SK-N-SH (cell line): ENCODE data around the gene ELP4.

Experiments used
- CHD2 ChIP-seq: fragments of 150-350 bp; IDR thresholded peaks from 2 replicates; pipeline ENCODE4 v1.6.1; 2018; ENCODE audit warnings: low read length; ENCODE audit not compliant: partially characterized antibody
- CTCF ChIP-seq: fragments of 200-600 bp; sonication (generic); IDR thresholded peaks from 2 replicates; pipeline ENCODE4 v1.6.1; 2017; ENCODE audit warnings: antibody characterized with exemption, mild to moderate bottlenecking, moderate library complexity
- EP300 ChIP-seq, 2 experiments: IDR thresholded peaks; 2 replicates each; pipeline versions ENCODE4 v1.4.0 to v1.6.1; 2012; ENCODE audit warnings: borderline replicate concordance in 1 of 2, low read depth in 1 of 2, low read length in 1 of 2
- JUND ChIP-seq: IDR thresholded peaks from 2 replicates; pipeline ENCODE4 v1.4.0; 2012
- RAD21 ChIP-seq: IDR thresholded peaks from 2 replicates; pipeline ENCODE4 v1.6.1; 2012; ENCODE audit warnings: mild to moderate bottlenecking, low read length
- SIN3A ChIP-seq: IDR thresholded peaks from 2 replicates; pipeline ENCODE4 v1.6.1; 2012; ENCODE audit warnings: low read depth, mild to moderate bottlenecking, low read length, moderate library complexity, borderline replicate concordance
- USF2 ChIP-seq: fragments of 150-350 bp; IDR thresholded peaks from 2 replicates; pipeline ENCODE4 v1.6.1; 2017; ENCODE audit warnings: antibody characterized with exemption, low read length, low read depth, borderline replicate concordance

- TF ChIP-seq CTCF: no peak
- no peak for TF ChIP-seq SIN3A
- TF ChIP-seq CHD2: no peak
- TF ChIP-seq JUND: no peak
- TF ChIP-seq USF2: no peak
- TF ChIP-seq RAD21: no peak
- no peak for TF ChIP-seq EP300 (IDR thresholded peaks at IDR 0.05; ENCODE audit: borderline replicate concordance in 1 of 2, low read depth in 1 of 2, low read length in 1 of 2)
Measured at GRCh38 chr11:31794548-31794947, 285.0 kb downstream of the ELP4 start.
